Cardiac muscle cell (in vitro differentiated cells and primary cell): Measurements from ENCODE around the gene CREBL2. TPM values are rescaled to one million over a fixed set of nuclear protein-coding genes. Genes with fewer than 3 reads are reported as not detected.

ENCODE experiments used
- DNase-seq, 2 donors: peaks; one replicate each; pipeline versions ENCODE4 v3.0.0 to v3.0.0-alpha.2; 2010 to 2017; ENCODE audit warnings: low read depth in 1 of 2, low spot score in 1 of 2
- H3K27ac ChIP-seq: fragments of 200-600 bp; sonication (generic); 2 replicates; pipeline ENCODE4 v1.5.1; 2016
- H3K27me3 ChIP-seq: fragments of 200-600 bp; sonication (generic); 2 replicates; pipeline ENCODE4 v1.6.0; 2016; ENCODE audit warnings: control low read depth
- H3K36me3 ChIP-seq: fragments of 200-600 bp; sonication (generic); 2 replicates; pipeline ENCODE4 v1.5.1; 2016; ENCODE audit warnings: control low read depth
- H3K4me1 ChIP-seq: fragments of 200-600 bp; sonication (generic); 2 replicates; pipeline ENCODE4 v1.8.1; 2017; ENCODE audit warnings: low read depth, mild to moderate bottlenecking, mixed run types
- H3K4me3 ChIP-seq: fragments of 200-600 bp; sonication (generic); 2 replicates; pipeline ENCODE4 v1.5.1; 2016; ENCODE audit warnings: mild to moderate bottlenecking
- H3K9me3 ChIP-seq: fragments of 200-600 bp; sonication (generic); 2 replicates; pipeline ENCODE4 v1.5.1; 2017; ENCODE audit warnings: low read depth, mild to moderate bottlenecking, control low read depth
- polyA plus RNA-seq: library from polyadenylated mRNA; unstranded; fragments of >200 nt; fragmentation: Nextera tagmentation; extraction: Ambion mirVana; gene quantifications from 2 replicates; pipeline ENCODE4 v1.2.1, GENCODE V29; 2016
- total RNA-seq: library from RNA; depleted of rRNA; stranded (reverse); fragments of >200 nt; gene quantifications from 2 replicates; pipeline ENCODE4 v1.2.3, GENCODE V29; 2016
- TF ChIP-seq, protein P1 (sequence below): IDR thresholded peaks from 2 replicates; pipeline ENCODE4 v1.5.1; 2012; ENCODE audit warnings: low read depth, mild to moderate bottlenecking, low read length

Gene CREBL2
- total and polyA plus RNA-seq, 2 experiments from 2014 or later = 18.3 to 20.1 TPM

DNA sequence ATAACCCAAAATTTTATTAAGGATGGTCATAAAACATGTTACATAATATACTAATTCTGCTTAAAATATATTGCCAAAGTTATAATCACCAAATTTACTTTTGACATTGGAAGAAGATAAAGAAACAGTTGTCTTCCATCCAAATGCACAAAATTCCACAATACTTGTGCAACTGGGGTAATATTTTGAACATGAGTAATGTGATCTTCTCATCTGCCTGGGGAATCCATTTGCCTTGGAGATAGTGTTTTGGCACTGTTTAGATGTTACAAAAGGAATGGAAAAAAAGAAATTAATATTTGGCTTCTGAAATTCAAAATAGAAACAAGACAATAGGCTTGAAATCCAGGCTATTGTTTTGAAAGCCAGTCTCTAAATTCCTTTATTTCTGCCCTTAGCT lies 75.2 kb downstream of the CREBL2 start:
- Histone ChIP-seq H3K4me1 (peaks cover 18% of the 10 kb centered on the region), H3K27ac (no peak overlapping the region), H3K9me3 (no peaks in the 10 kb centered on the region), H3K4me3 (no peak overlapping the region), H3K36me3 (no peaks in the 10 kb centered on the region), H3K27me3 (no peaks in the 10 kb centered on the region)
- TF ChIP-seq, protein P1, sequence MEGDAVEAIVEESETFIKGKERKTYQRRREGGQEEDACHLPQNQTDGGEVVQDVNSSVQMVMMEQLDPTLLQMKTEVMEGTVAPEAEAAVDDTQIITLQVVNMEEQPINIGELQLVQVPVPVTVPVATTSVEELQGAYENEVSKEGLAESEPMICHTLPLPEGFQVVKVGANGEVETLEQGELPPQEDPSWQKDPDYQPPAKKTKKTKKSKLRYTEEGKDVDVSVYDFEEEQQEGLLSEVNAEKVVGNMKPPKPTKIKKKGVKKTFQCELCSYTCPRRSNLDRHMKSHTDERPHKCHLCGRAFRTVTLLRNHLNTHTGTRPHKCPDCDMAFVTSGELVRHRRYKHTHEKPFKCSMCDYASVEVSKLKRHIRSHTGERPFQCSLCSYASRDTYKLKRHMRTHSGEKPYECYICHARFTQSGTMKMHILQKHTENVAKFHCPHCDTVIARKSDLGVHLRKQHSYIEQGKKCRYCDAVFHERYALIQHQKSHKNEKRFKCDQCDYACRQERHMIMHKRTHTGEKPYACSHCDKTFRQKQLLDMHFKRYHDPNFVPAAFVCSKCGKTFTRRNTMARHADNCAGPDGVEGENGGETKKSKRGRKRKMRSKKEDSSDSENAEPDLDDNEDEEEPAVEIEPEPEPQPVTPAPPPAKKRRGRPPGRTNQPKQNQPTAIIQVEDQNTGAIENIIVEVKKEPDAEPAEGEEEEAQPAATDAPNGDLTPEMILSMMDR = no peak
- DNase-seq = peak in 1 of 2 donors; percentile 82

DNA sequence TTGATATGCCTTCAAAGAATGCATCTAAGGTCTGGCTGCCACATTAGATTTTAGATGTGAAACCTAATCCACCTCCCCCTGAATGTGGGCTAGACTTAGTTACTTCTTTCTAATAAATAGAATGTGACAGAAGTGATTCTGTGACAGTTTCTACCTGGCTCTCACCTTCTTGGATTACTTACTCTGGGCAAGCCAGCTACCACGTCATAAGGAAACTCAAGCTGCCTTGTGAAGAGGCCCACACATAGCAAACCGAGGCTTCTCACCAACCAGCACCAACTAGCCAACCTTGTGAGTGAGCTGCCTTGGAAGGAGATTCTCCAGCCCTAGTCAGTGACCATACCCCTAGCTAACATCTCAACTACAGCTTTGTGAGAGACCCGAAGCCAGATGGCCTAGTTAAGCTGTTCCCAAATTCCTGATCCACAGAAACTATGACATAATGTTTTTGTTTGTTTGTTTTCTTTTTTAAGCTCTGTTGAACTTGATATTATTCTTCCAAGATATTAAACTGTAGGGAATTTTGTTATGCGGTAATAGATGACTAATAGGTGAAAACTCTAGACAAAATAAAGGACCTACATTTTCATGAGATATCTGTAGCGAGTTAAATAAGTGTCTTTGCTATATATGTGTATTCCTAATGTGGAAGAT lies 78.1 kb downstream of the CREBL2 start:
- TF ChIP-seq, protein P1 = no peak

DNA sequence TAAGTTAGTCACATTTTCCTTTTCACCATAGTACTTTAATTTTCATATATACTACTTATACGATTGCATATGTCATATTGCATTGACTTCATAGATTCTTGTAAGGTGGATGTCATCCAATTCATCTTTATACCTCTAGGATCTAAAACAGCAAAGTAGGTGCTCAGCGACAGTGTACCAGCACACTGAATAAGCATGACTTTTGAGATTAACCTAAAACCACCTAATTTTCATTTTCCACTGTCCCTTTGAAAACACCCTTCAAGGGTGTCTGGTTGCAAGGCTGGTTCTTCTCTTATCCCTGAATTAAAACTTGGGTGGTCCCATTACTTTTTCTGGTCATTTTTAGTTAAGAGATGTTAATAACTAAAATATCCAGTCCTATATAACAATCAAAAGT lies 79.9 kb downstream of the CREBL2 start:
- H3K4me1 ChIP-seq = peaks cover 26% of the 10 kb centered on the region
- no peak for DNase-seq
- H3K27ac ChIP-seq = peak overlapping the region; percentile 61
- TF ChIP-seq, protein P1 = no peak
- H3K9me3 ChIP-seq = no peaks in the 10 kb centered on the region
- H3K4me3 ChIP-seq = no peak overlapping the region
- H3K27me3 ChIP-seq = no peaks in the 10 kb centered on the region
- no peaks in the 10 kb centered on the region for H3K36me3 ChIP-seq

More for the DNA sequence above, 78.1 kb downstream of the CREBL2 start:
- Histone ChIP-seq H3K27me3 (no peaks in the 10 kb centered on the region), H3K36me3 (no peaks in the 10 kb centered on the region), H3K4me1 (peaks cover 26% of the 10 kb centered on the region), H3K27ac (no peak overlapping the region), H3K9me3 (no peaks in the 10 kb centered on the region), H3K4me3 (no peak overlapping the region)
- DNase-seq = no peak

DNA sequence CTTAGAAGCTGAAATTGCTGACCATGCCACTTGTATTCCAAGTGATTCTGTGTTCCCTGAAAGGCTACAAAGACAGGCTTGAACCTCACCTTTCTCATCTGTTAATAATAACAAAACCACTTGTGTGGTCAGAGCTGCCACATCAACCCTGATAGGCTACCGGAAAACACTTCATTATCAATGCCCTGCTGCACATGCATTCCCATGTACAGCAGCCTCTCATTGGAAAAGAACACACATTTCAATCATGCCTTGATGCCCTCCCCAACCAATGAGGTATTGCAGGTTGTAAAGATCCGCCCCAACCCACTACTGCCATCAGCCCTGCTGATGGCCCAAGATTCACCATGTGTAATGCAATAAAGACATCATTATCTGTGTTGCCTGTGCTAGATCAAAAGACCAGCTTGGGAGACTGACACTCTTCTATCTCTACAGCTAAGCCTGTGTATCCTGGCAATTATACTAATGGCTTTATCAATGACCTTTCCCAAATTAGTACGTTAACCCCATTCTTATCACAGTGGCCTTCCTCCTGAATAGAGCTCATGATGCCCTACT lies 81.5 kb downstream of the CREBL2 start:
- no peaks in the 10 kb centered on the region for H3K36me3 ChIP-seq
- TF ChIP-seq, protein P1 = no peak
- H3K4me1 ChIP-seq = peaks cover 26% of the 10 kb centered on the region
- H3K27me3 ChIP-seq = no peaks in the 10 kb centered on the region
- H3K4me3 ChIP-seq = no peak overlapping the region
- H3K9me3 ChIP-seq = no peaks in the 10 kb centered on the region
- H3K27ac ChIP-seq = peak overlapping the region; percentile 61
- DNase-seq = peak in 1 of 2 donors; percentile 48

Other genes starting within 250 kb of the CREBL2 start
- 17.3 and 28.1 TPM in 2 replicates for gene DUSP16, start 49.0 kb upstream of the CREBL2 start, total RNA-seq
- 5.2 and 5.9 TPM in 2 replicates for gene DUSP16, start 49.0 kb upstream of the CREBL2 start, polyA plus RNA-seq
- 1.0 and 1.6 TPM in 2 replicates for gene GPR19, start 84.3 kb downstream of the CREBL2 start, total RNA-seq
- 1.6 and 3.4 TPM in 2 replicates for gene GPR19, start 84.3 kb downstream of the CREBL2 start, polyA plus RNA-seq
- 63.9 and 90.4 TPM in 2 replicates for gene CDKN1B, start 105.5 kb downstream of the CREBL2 start, total RNA-seq
- 5.8 and 15.2 TPM in 2 replicates for gene CDKN1B, start 105.5 kb downstream of the CREBL2 start, polyA plus RNA-seq
- 2.6 and 14.2 TPM in 2 replicates for gene APOLD1, start 173.8 kb downstream of the CREBL2 start, total RNA-seq
- 4.0 and 11.5 TPM in 2 replicates for gene APOLD1, start 173.8 kb downstream of the CREBL2 start, polyA plus RNA-seq
- 42.0 and 48.3 TPM in 2 replicates for gene DDX47, start 201.5 kb downstream of the CREBL2 start, total RNA-seq
- gene DDX47, start 201.5 kb downstream of the CREBL2 start, polyA plus RNA-seq = 67.6 and 73.5 TPM in 2 replicates